ENCODE measurements around the gene ENTPD8. TPM values are rescaled to one million over a fixed set of nuclear protein-coding genes. Genes with fewer than 3 reads are reported as not detected.
"Not testable (repeated sequence)": the region's sequence is repeated elsewhere in the genome, so short reads cannot be mapped to it uniquely, and the experiment has no call there.

Gene ENTPD8
- polyA plus RNA-seq, 3 donors = not detected

DNA sequence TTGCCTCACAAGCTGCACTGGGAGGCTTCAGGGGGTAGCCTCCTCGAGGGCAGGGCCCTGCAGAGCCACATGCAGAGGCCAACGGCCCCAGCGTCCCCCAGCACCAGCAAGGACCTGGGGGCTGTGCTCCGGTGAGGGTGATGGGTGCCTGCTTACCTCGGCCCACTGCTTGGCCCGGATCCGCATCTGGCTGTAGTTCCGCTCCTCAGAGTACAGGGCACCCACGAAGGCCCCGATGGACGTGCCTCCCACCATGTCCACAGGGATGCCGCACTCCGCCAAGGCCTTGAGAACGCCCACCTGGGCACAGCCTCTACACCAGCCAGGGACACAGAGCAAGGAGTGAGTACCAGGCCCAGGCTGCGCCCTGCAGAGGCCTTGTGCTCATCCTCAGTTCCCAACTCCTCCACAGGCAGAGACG lies 26.0 kb upstream of the ENTPD8 start:
- Mint-ChIP-seq H3K9me3 (peaks cover 0 to 7% (median under 1%) of the 10 kb centered on the region in 7 donors), H3K36me3 (no peaks in the 10 kb centered on the region), H3K4me1 (peaks cover 5% of the 10 kb centered on the region), H3K27ac (peak overlapping the region in 1 of 7 donors; percentile 63), H3K27me3 (ENCODE audit: low read depth in 3 of 3) (peaks cover 14 to 19% (median 14%) of the 10 kb centered on the region in 3 donors), H3K4me3 (no peak overlapping the region)
- H3K79me2 ChIP-seq (ENCODE audit: insufficient read depth, low read length) = no peaks in the 10 kb centered on the region
- no peak overlapping the region for H2AFZ ChIP-seq (ENCODE audit: insufficient read depth, low read depth, low read length, poor library complexity, severe bottlenecking)
- no peaks in the 10 kb centered on the region for H4K20me1 ChIP-seq (ENCODE audit: insufficient read depth, low read length)
- H3K9ac ChIP-seq (ENCODE audit: insufficient read depth, low read length, poor library complexity, severe bottlenecking) = no peak overlapping the region
- peaks cover 0 to 7% of the 10 kb centered on the region in 2 donors for H3K27me3 ChIP-seq (ENCODE audit: control insufficient read depth in 2 of 2, insufficient read depth in 2 of 2, low read length in 2 of 2)
- H3K9me3 ChIP-seq (replicated peaks in 1 of 2; ENCODE audit: control insufficient read depth in 1 of 2, insufficient read depth in 1 of 2, low read length in 2 of 2) = peaks cover 5 to 7% of the 10 kb centered on the region in 2 donors
- H3K36me3 ChIP-seq (replicated peaks in 1 of 2; ENCODE audit: control insufficient read depth in 1 of 2, insufficient read depth in 2 of 2, low read length in 2 of 2) = no peaks in the 10 kb centered on the region
- intact Hi-C loops (cut with micrococcal nuclease) = loop anchor here in 1 of 2 donors (10.0 kb wide), 1 partner anchor 138 kb away; the partner anchor contains the start of gene ARRDC1
- H3K4me2 ChIP-seq (replicated peaks; ENCODE audit: extremely low read depth, low read length, poor library complexity, severe bottlenecking) = no peak overlapping the region
- DNase-seq = no peak
- H3K4me3 ChIP-seq (replicated peaks in 1 of 3; ENCODE audit: low read depth in 2 of 3, low read length in 3 of 3) = no peak overlapping the region
- no peak overlapping the region for H3K27ac ChIP-seq (ENCODE audit: low read depth in 1 of 2, low read length in 2 of 2)
- peaks cover 0 to 1% of the 10 kb centered on the region in 2 donors for H3K4me1 ChIP-seq (ENCODE audit: control insufficient read depth in 1 of 2, insufficient read depth in 2 of 2, low read length in 2 of 2)
- 99% methylated on average over 16 of the region's 16 CpGs for WGBS (ENCODE audit: insufficient coverage)
- TF ChIP-seq CTCF (IDR thresholded peaks at IDR 0.05) = no peak

- DNase-seq; H3K36me3 Mint-ChIP-seq; H3K4me2 ChIP-seq (replicated peaks; ENCODE audit: extremely low read depth, low read length, poor library complexity, severe bottlenecking); H3K79me2 ChIP-seq (ENCODE audit: insufficient read depth, low read length); H3K4me3 ChIP-seq (replicated peaks in 1 of 3; ENCODE audit: low read depth in 2 of 3, low read length in 3 of 3); H3K36me3 ChIP-seq (replicated peaks in 1 of 2; ENCODE audit: control insufficient read depth in 1 of 2, insufficient read depth in 2 of 2, low read length in 2 of 2); H3K4me1 ChIP-seq (ENCODE audit: control insufficient read depth in 1 of 2, insufficient read depth in 2 of 2, low read length in 2 of 2); H3K9ac ChIP-seq (ENCODE audit: insufficient read depth, low read length, poor library complexity, severe bottlenecking); H2AFZ ChIP-seq (ENCODE audit: insufficient read depth, low read depth, low read length, poor library complexity, severe bottlenecking); H3K27ac ChIP-seq (ENCODE audit: low read depth in 1 of 2, low read length in 2 of 2); H4K20me1 ChIP-seq (ENCODE audit: insufficient read depth, low read length); H3K4me1 Mint-ChIP-seq: not testable (repeated sequence)
- intact Hi-C loops (cut with micrococcal nuclease) = loop anchor here in 1 of 2 donors (10.0 kb wide), 1 partner anchor 138 kb away; the partner anchor contains the start of gene ARRDC1
- Histone ChIP-seq H3K9me3 (replicated peaks in 1 of 2; ENCODE audit: control insufficient read depth in 1 of 2, insufficient read depth in 1 of 2, low read length in 2 of 2) (peaks cover 11 to 13% of the 10 kb centered on the region in 2 donors), H3K27me3 (ENCODE audit: control insufficient read depth in 2 of 2, insufficient read depth in 2 of 2, low read length in 2 of 2) (peaks cover 0 to 13% of the 10 kb centered on the region in 2 donors)
- WGBS (ENCODE audit: insufficient coverage) = 97% methylated on average over 31 of the region's 35 CpGs
- H3K4me3 Mint-ChIP-seq = peak overlapping the region in 1 of 2 donors; percentile 8
- H3K27me3 Mint-ChIP-seq (ENCODE audit: low read depth in 3 of 3) = peaks cover 17 to 26% (median 19%) of the 10 kb centered on the region in 3 donors
- H3K27ac Mint-ChIP-seq = peak overlapping the region in 1 of 7 donors; percentile 44
- H3K9me3 Mint-ChIP-seq = peaks cover 0 to 12% (median 7%) of the 10 kb centered on the region in 7 donors
These were observed 25.4 kb upstream of the ENTPD8 start for GRCh38 chr9:137466389-137467085.

Data from CD14-positive monocyte (primary cell).